Activated CD8-positive, alpha-beta memory T cell treated with anti-CD3 and anti-CD28 coated beads for 4 hours (primary cell): ENCODE data around the gene ZNF782.
A peak's percentile ranks its signal among the peaks of the same experiment; 100 is the strongest.
"Not testable (repeated sequence)": the region's sequence is repeated elsewhere in the genome, so short reads cannot be mapped to it uniquely, and the experiment has no call there.

Experiments
- DNase-seq, 2 donors: peaks; one replicate each; pipeline ENCODE4 v3.0.0-alpha.2; 2020; ENCODE audit warnings: low read depth in 2 of 2

Gene ZNF782

GRCh38 chr9:96853781-96854650 is at the start of gene ZNF782:
TSS of gene ZNF782 (minus strand) at chr9:96854514. CDS start at chr9:96851961, 2,553 bp downstream.
- peak; percentile 71 to 81 for DNase-seq

- DNase-seq, result not testable (repeated sequence)
These were observed 45.7 kb upstream of the ZNF782 start for GRCh38 chr9:96900010-96900409.

- DNase-seq, result no peak
These were observed 37.8 kb upstream of the ZNF782 start for GRCh38 chr9:96892131-96892530.

- DNase-seq, result no peak
These were observed 34.3 kb upstream of the ZNF782 start for GRCh38 chr9:96888591-96888990.

- DNase-seq, result no peak
These were observed 31.1 kb upstream of the ZNF782 start for GRCh38 chr9:96885424-96885823.

GRCh38 chr9:96884443-96884842 is 30.1 kb upstream of the ZNF782 start:
- DNase-seq, result no peak

GRCh38 chr9:96883922-96884321 is 29.6 kb upstream of the ZNF782 start:
- no peak for DNase-seq

- DNase-seq, result no peak
These were observed 23.0 kb upstream of the ZNF782 start for GRCh38 chr9:96877269-96877668.

- no peak for DNase-seq
These were observed 21.3 kb upstream of the ZNF782 start for GRCh38 chr9:96875461-96876142.

GRCh38 chr9:96874947-96875460 is 20.7 kb upstream of the ZNF782 start:
- DNase-seq, result no peak

- DNase-seq, result no peak
These were observed 20.0 kb upstream of the ZNF782 start for GRCh38 chr9:96874201-96874785.

- DNase-seq, result no peak
These were observed 16.9 kb upstream of the ZNF782 start for GRCh38 chr9:96871176-96871575.

GRCh38 chr9:96868709-96869108 is 14.4 kb upstream of the ZNF782 start:
- DNase-seq, result no peak

- DNase-seq, result no peak
These were observed 12.9 kb upstream of the ZNF782 start for GRCh38 chr9:96867079-96867804.

- DNase-seq, result not testable (repeated sequence)
These were observed 10.9 kb upstream of the ZNF782 start for GRCh38 chr9:96865240-96865639.

GRCh38 chr9:96859461-96860198 is 5.3 kb upstream of the ZNF782 start:
- no peak for DNase-seq

- no peak for DNase-seq
These were observed 4.4 kb upstream of the ZNF782 start for GRCh38 chr9:96858670-96859069.

- no peak for DNase-seq
These were observed 3.8 kb upstream of the ZNF782 start for GRCh38 chr9:96858018-96858573.

- DNase-seq, result peak in 1 of 2 donors; percentile 42
These were observed 2.3 kb upstream of the ZNF782 start for GRCh38 chr9:96856363-96857286.
